Limb (tissue), 2 donors: ENCODE results near the gene SWI5.

Experiments
- DNase-seq, 2 donors: peaks; one replicate each; pipeline ENCODE4 v3.0.0-alpha.2; 2016; ENCODE audit errors: extremely low spot score in 2 of 2

The SWI5 gene

GRCh38 chr9:128251732-128252100 is 24.4 kb upstream of the SWI5 start:
- DNase-seq: no peak

GRCh38 chr9:128252317-128253139 is 23.5 kb upstream of the SWI5 start:
- DNase-seq: no peak

DNA sequence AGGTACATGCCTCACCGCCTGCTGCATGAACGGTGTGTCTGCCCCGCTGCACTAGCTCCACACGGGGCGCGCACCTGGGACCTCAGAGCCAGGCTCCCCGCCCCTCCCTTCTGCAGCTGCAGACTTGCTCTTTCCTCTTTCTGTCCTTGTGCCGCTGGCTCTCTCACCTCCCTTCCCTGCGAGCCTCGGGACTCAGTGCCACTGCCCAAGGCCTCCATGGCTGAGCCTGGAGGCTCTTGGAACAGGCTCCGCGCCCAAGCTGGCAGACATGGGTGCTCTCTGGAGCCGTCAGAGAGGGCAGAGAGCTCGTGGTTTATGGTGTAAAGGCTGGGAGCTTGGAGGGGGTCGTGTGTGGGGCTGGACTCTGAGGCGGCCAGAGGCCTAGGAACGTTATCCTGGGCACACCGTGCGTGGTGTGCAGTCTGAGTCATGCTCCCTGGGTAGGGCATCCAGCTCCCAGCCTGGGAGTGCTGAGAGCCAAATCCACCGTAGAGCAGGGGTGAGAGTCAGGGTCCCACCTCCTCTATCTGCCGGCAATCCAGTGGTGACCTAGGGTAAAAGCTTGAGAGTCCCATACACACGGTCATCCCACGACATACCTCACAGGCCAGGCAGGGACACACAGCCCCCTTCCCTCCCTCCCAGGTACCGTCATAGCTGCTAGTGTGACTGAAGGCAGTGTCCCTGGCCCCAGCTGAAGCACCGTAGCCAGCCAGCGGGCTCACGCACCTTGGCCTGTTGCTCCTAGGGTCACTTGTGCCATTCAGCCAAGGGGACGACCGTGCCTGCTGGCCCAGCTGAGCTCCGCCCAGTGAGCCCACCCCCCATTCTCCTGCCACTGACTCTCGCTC is 22.7 kb upstream of the SWI5 start:
- DNase-seq: no peak

- DNase-seq: no peak
Measured at GRCh38 chr9:128253991-128254346, 22.1 kb upstream of the SWI5 start.

GRCh38 chr9:128254362-128254761 is 21.7 kb upstream of the SWI5 start:
- DNase-seq: no peak

- peak; percentile 54 to 77 for DNase-seq
Measured at GRCh38 chr9:128254855-128255759, 21.0 kb upstream of the SWI5 start.

DNA sequence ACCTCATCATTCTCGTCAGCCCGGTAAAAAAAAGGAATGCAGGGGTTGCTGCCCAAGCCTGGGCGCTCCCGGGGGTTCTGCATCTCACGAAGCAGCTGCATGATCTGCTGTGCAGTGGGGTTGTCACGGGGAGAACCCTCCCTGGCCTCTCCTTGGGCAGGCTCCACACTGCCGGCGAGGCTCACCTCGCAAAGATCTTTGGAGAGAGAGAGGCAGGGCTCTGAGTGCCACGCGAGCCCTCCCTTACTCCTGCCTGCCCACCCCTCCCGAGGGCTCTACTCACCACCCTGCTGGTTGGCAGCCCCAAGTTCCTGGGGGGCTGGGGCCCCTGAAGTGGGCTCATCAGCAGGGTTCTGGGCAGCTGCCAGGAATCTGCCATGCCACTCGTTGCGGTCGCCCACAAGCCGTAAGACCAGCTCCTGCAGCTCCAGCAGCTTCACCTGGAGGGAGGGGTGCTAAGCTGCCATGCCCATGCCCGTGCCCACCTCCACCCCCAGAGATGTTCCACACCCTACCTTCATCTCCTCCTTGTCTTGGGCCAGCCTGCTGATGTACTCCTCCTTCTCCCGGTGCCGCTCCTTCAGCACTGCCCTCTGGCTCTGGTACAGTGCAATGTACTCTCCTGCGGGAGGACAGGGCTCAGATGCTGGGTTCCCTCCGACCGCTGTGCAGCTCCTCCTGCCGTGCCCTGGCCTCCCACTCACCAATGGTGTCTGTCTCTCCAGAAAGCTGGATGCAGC is 18.8 kb upstream of the SWI5 start:
- DNase-seq: no peak

- DNase-seq: no peak
Measured at GRCh38 chr9:128257907-128258306, 18.2 kb upstream of the SWI5 start.

- DNase-seq: no peak
Measured at GRCh38 chr9:128258326-128258725, 17.8 kb upstream of the SWI5 start.

DNA sequence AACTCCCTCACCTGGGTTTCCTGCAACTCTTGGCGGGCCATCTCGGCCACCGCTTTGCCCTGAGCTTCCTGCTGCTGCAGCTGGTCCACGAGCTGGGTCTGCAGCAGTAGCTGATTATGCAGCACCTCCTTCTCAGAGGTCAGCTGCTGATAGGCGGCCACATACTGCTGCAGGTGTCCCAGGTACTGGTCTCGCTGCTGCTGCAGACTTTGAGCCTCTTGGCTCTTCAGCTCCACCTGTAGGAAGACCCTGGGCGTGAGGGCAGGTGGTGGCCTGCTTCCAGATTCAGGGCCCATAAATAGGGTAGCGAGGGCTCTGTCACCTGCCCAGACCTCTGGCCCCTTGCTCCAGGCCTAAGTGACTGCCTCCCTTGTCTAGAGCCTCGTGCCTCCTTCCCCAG is 16.9 kb upstream of the SWI5 start:
- DNase-seq: no peak

GRCh38 chr9:128260340-128260739 is 15.7 kb upstream of the SWI5 start:
- DNase-seq: no peak

DNA sequence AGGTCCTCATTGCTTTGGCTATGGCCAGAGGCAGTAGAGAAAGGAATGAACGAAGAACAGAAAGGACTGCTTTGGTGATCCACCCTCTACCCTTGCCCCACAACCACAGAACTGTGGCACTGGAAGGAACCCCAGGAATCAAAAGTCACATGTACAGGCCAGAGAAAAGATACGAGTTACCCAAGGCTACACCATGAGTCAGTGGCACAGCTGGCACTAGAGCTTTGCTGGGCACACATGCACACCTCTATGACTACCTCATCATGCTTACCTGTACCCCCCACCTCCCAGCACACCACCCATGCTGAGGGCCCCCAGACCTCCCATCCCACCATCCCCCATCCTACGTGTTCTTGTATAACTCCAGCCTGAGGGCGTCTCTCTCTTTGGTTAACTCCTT is 13.4 kb upstream of the SWI5 start:
- no peak for DNase-seq

- DNase-seq: no peak
Measured at GRCh38 chr9:128265348-128265847, 10.7 kb upstream of the SWI5 start.

- DNase-seq: no peak
Measured at GRCh38 chr9:128266868-128267590, 9.0 kb upstream of the SWI5 start.

- DNase-seq: no peak
Measured at GRCh38 chr9:128271112-128271511, 5.0 kb upstream of the SWI5 start.

DNA sequence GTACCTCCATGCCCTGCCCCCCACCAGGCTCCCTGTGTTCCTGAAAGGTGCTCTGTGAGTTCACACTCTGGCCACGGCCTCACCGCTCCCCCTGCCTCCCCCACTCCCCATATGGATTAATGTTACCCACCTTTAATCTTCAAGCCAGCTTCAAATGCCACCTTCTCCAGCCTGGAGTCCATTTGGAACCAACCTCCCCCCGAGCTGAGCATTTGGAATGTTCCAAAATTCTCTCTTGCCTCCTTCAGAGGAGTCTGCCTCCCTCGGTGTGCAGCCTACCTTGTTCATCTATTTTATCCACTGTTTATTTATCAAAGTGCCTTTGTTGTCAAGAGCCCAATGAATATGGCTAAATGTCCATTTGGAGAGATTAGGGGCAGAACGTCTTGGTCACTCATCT is 4.6 kb upstream of the SWI5 start:
- no peak for DNase-seq

GRCh38 chr9:128274245-128274644 is 1.8 kb upstream of the SWI5 start:
- DNase-seq: no peak

GRCh38 chr9:128275198-128276007 is 673 bp upstream of the SWI5 start, which contains the start of gene GOLGA2:
Gene GOLGA2, minus strand, starts transcription at chr9:128276007. Its CDS starts 31 bp downstream, at chr9:128275976.
- DNase-seq: no peak

- DNase-seq: peak in 1 of 2 donors; percentile 20
Measured at GRCh38 chr9:128276574-128277270, 646 bp downstream of the SWI5 start.
